ENCODE measurements around the gene ITPKB.

ITPKB gene

GRCh38 chr1:226728448-226728847, 10.6 kb downstream of the ITPKB start:
- Histone ChIP-seq H2AFZ (ENCODE audit: low read length) (no peak overlapping the region), H3K9ac (ENCODE audit: low read length) (peak overlapping the region; percentile 36; the same call in 1 of the 2 replicates), H3K27me3 (ENCODE audit: insufficient read depth, low read length) (no peaks in the 10 kb centered on the region), H3K9me2 (ENCODE audit: low read depth, low read length) (no peaks in the 10 kb centered on the region), H3F3A (ENCODE audit: insufficient read depth, low read length) (no peaks in the 10 kb centered on the region), H4K20me1 (ENCODE audit: insufficient read depth, low read length) (no peaks in the 10 kb centered on the region), H3K79me2 (ENCODE audit: insufficient read depth, low read length) (peaks cover 98% of the 10 kb centered on the region), H3K4me2 (ENCODE audit: low read length) (peak overlapping the region; percentile 63), H3K36me3 (ENCODE audit: insufficient read depth, low read length) (peaks cover 91% of the 10 kb centered on the region), H3K9me3 (ENCODE audit: low read length) (no peaks in the 10 kb centered on the region), H3K27ac (ENCODE audit: low read depth, low read length, poor library complexity, severe bottlenecking) (peak overlapping the region; percentile 95), H3K4me3 (ENCODE audit: low read depth, low read length, poor library complexity, severe bottlenecking) (peak overlapping the region; percentile 37), H3K4me1 (ENCODE audit: insufficient read depth, low read length, severe bottlenecking) (peaks cover 100% of the 10 kb centered on the region)
- TF ChIP-seq, protein P1, sequence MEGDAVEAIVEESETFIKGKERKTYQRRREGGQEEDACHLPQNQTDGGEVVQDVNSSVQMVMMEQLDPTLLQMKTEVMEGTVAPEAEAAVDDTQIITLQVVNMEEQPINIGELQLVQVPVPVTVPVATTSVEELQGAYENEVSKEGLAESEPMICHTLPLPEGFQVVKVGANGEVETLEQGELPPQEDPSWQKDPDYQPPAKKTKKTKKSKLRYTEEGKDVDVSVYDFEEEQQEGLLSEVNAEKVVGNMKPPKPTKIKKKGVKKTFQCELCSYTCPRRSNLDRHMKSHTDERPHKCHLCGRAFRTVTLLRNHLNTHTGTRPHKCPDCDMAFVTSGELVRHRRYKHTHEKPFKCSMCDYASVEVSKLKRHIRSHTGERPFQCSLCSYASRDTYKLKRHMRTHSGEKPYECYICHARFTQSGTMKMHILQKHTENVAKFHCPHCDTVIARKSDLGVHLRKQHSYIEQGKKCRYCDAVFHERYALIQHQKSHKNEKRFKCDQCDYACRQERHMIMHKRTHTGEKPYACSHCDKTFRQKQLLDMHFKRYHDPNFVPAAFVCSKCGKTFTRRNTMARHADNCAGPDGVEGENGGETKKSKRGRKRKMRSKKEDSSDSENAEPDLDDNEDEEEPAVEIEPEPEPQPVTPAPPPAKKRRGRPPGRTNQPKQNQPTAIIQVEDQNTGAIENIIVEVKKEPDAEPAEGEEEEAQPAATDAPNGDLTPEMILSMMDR (IDR thresholded peaks at IDR 0.05; ENCODE audit: low read length), result no peak
- TF ChIP-seq EZH2 (IDR thresholded peaks at IDR 0.05; ENCODE audit: borderline replicate concordance, low read length), result no peak

DNA sequence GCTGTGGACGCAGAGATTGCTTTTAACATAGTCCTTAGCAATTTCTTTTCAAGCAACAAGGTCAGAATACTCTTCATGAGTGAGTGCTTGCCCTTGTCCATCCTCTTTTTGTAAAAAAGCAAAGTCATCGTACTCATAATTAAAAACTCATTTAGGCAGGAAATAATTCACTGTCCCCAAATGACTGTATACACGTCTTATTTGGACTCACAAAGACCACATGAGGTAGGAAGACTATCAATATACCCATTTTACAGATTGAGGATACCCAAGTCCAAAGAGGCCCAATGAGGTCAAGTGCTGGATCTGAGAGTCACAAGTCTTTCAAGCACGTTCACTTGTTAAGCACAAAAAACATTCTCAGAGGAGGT, 13.2 kb downstream of the ITPKB start:
- Histone ChIP-seq H3K36me3 (ENCODE audit: insufficient read depth, low read length) (peaks cover 83% of the 10 kb centered on the region), H3K79me2 (ENCODE audit: insufficient read depth, low read length) (peaks cover 89% of the 10 kb centered on the region), H3K4me2 (ENCODE audit: low read length) (peak overlapping the region; percentile 63), H3K9me2 (ENCODE audit: low read depth, low read length) (no peaks in the 10 kb centered on the region), H3K9ac (ENCODE audit: low read length) (peak overlapping the region; percentile 53), H3K4me3 (ENCODE audit: low read depth, low read length, poor library complexity, severe bottlenecking) (peak overlapping the region; percentile 39), H3F3A (ENCODE audit: insufficient read depth, low read length) (no peaks in the 10 kb centered on the region), H4K20me1 (ENCODE audit: insufficient read depth, low read length) (no peaks in the 10 kb centered on the region), H3K27me3 (ENCODE audit: insufficient read depth, low read length) (no peaks in the 10 kb centered on the region), H3K9me3 (ENCODE audit: low read length) (no peaks in the 10 kb centered on the region), H2AFZ (ENCODE audit: low read length) (no peak overlapping the region), H3K27ac (ENCODE audit: low read depth, low read length, poor library complexity, severe bottlenecking) (peak overlapping the region; percentile 95), H3K4me1 (ENCODE audit: insufficient read depth, low read length, severe bottlenecking) (peaks cover 85% of the 10 kb centered on the region)
- TF ChIP-seq, protein P1 (IDR thresholded peaks at IDR 0.05; ENCODE audit: low read length), result no peak
- TF ChIP-seq EZH2 (IDR thresholded peaks at IDR 0.05; ENCODE audit: borderline replicate concordance, low read length), result no peak

GRCh38 chr1:226723657-226724532, 15.2 kb downstream of the ITPKB start:
- H3K27ac ChIP-seq (ENCODE audit: low read depth, low read length, poor library complexity, severe bottlenecking), result peak overlapping the region; percentile 95
- no peaks in the 10 kb centered on the region for H3K9me2 ChIP-seq (ENCODE audit: low read depth, low read length)
- H3K4me1 ChIP-seq (ENCODE audit: insufficient read depth, low read length, severe bottlenecking), result peaks cover 71% of the 10 kb centered on the region
- peak overlapping the region; percentile 39 for H3K4me3 ChIP-seq (ENCODE audit: low read depth, low read length, poor library complexity, severe bottlenecking)
- H3K27me3 ChIP-seq (ENCODE audit: insufficient read depth, low read length), result no peaks in the 10 kb centered on the region
- TF ChIP-seq EZH2 (IDR thresholded peaks at IDR 0.05; ENCODE audit: borderline replicate concordance, low read length), result no peak
- TF ChIP-seq, protein P1 (IDR thresholded peaks at IDR 0.05; ENCODE audit: low read length), result no peak
- no peak overlapping the region for H2AFZ ChIP-seq (ENCODE audit: low read length)
- H3K79me2 ChIP-seq (ENCODE audit: insufficient read depth, low read length), result peaks cover 83% of the 10 kb centered on the region
- no peaks in the 10 kb centered on the region for H3K9me3 ChIP-seq (ENCODE audit: low read length)
- H3K4me2 ChIP-seq (ENCODE audit: low read length), result peak overlapping the region; percentile 63
- peak overlapping the region; percentile 53; the same call in 1 of the 2 replicates for H3K9ac ChIP-seq (ENCODE audit: low read length)
- H3F3A ChIP-seq (ENCODE audit: insufficient read depth, low read length), result no peaks in the 10 kb centered on the region
- peaks cover 81% of the 10 kb centered on the region for H3K36me3 ChIP-seq (ENCODE audit: insufficient read depth, low read length)
- no peaks in the 10 kb centered on the region for H4K20me1 ChIP-seq (ENCODE audit: insufficient read depth, low read length)
